HepG2 (cell line): ENCODE results near the gene SEC61G. TPM values are rescaled to one million over a fixed set of nuclear protein-coding genes. Genes with fewer than 3 reads are reported as not detected.

Experiments used
- ATAC-seq: fragments of 200-7000 bp; cut with Tn5 transposase; 3 replicates; pipeline ENCODE4 v1.9.1; 2020; ENCODE audit warnings: mild to moderate bottlenecking, moderate library complexity
- BruUV-seq: library from RNA; stranded (reverse); fragments of 400-500 nt; replicated peaks from 2 replicates; lab custom pipeline; 2021; lab: Mats Ljungman, UMichigan
- CTCF ChIA-PET: fragments of 300-600 bp; formaldehyde crosslinking; extraction: SDS; loops from one replicate; lab custom pipeline; 2021; ENCODE audit warnings: low total read pairs, inconsistent platforms, low intra/inter-chr PET ratio; lab: Yijun Ruan, JAX
- POLR2A ChIA-PET: fragments of 350-600 bp; sonication (Branson Sonifier 250); formaldehyde crosslinking; loops from one replicate; lab custom pipeline; 2020; ENCODE audit warnings: antibody characterized with exemption, inconsistent platforms; lab: Yijun Ruan, JAX
- DNase-seq: peaks from one replicate; pipeline ENCODE4 v3.0.0-alpha.2; 2015; ENCODE audit warnings: low spot score
- FAIRE-seq: peaks from 3 replicates; lab custom pipeline; 2011; peaks lifted over from hg19 to GRCh38; lab: Jason Lieb, UNC
- H2AFZ ChIP-seq: one replicate; pipeline ENCODE4 v1.6.1; 2011; ENCODE audit warnings: low read length, inconsistent platforms
- H3K27ac ChIP-seq: fragments of 300-600 bp; 3 replicates; pipeline ENCODE4 v1.8.0; 2011; ENCODE audit warnings: mixed run types, mild to moderate bottlenecking, mixed read lengths, low read length, inconsistent platforms; ENCODE audit not compliant: insufficient read depth; ENCODE audit errors: extremely low read length
- H3K27me3 ChIP-seq, 2 experiments: fragments of 200-600 bp in 1 of 2; 2 replicates in 1 of 2; 3 replicates in 1 of 2; pipeline versions ENCODE4 v1.6.0 to v1.8.0; 2011; ENCODE audit warnings: low read length in 2 of 2, mild to moderate bottlenecking in 2 of 2, moderate library complexity in 2 of 2, inconsistent platforms in 1 of 2; ENCODE audit not compliant: insufficient read depth in 2 of 2, control insufficient read depth in 1 of 2
- H3K36me3 ChIP-seq, 2 experiments: fragments of 200-600 bp in 1 of 2; replicated peaks in 1 of 2; 2 replicates in 1 of 2; 3 replicates in 1 of 2; pipeline versions ENCODE4 v1.5.1 to v1.8.0; 2011; ENCODE audit warnings: low read length in 2 of 2, inconsistent platforms in 1 of 2; ENCODE audit not compliant: insufficient read depth in 2 of 2, control insufficient read depth in 1 of 2
- H3K4me1 ChIP-seq: 2 replicates; pipeline ENCODE4 v1.5.1; 2012; ENCODE audit warnings: low read length, inconsistent platforms; ENCODE audit not compliant: insufficient read depth
- H3K4me2 ChIP-seq: 2 replicates; pipeline ENCODE4 v1.6.0; 2011; ENCODE audit warnings: low read depth, low read length, inconsistent platforms
- H3K4me3 ChIP-seq, 3 experiments: fragments of 200-600 bp in 1 of 3; sonication (generic), shearing (Covaris generic) in 1 of 3; replicated peaks in 1 of 3; 2 replicates each; pipeline ENCODE4 v1.5.1; 2011 to 2016; ENCODE audit warnings: low read length in 3 of 3, inconsistent platforms in 2 of 3, low read depth in 2 of 3, mild to moderate bottlenecking in 2 of 3, control low read depth in 1 of 3, mixed read lengths in 1 of 3; ENCODE audit not compliant: insufficient read depth in 1 of 3
- H3K79me2 ChIP-seq: one replicate; pipeline ENCODE4 v1.6.1; 2011; ENCODE audit warnings: low read length, inconsistent platforms; ENCODE audit not compliant: insufficient read depth
- H3K9ac ChIP-seq: 2 replicates; pipeline ENCODE4 v1.6.0; 2011; ENCODE audit warnings: mild to moderate bottlenecking, low read depth, low read length, inconsistent platforms; ENCODE audit not compliant: insufficient read depth
- H3K9me3 ChIP-seq: 2 replicates; pipeline ENCODE4 v1.5.1; 2012; ENCODE audit warnings: mild to moderate bottlenecking, low read length
- H4K20me1 ChIP-seq: 2 replicates; pipeline ENCODE4 v1.6.0; 2011; ENCODE audit warnings: inconsistent platforms, mild to moderate bottlenecking, low read length, moderate library complexity; ENCODE audit not compliant: insufficient read depth
- FOXA1 ChIP-seq, 2 experiments: fragments of 450-650 bp in 1 of 2; sonication (generic) in 1 of 2; formaldehyde crosslinking in 1 of 2; IDR thresholded peaks; 2 replicates each; pipeline versions ENCODE4 v1.4.0 to v1.6.1; 2016 to 2020; ENCODE audit warnings: missing genetic modification reagents in 1 of 2
- GTF2F1 ChIP-seq: fragments of 150-350 bp; IDR thresholded peaks from 2 replicates; pipeline ENCODE4 v1.6.1; 2014; ENCODE audit warnings: low read length
- HDAC6 ChIP-seq: fragments of 200-600 bp; sonication (generic); IDR thresholded peaks from 2 replicates; pipeline ENCODE4 v1.7.0; 2017; ENCODE audit warnings: mild to moderate bottlenecking, antibody characterized with exemption, low read length, low read depth
- NR1H2 ChIP-seq: sonication (generic); formaldehyde crosslinking; IDR thresholded peaks from 2 replicates; pipeline ENCODE4 v1.8.1; 2022; ENCODE audit warnings: low read depth, missing genetic modification reagents, borderline replicate concordance
- RELA ChIP-seq: sonication (generic); formaldehyde crosslinking; IDR thresholded peaks from 2 replicates; pipeline ENCODE4 v1.4.0; 2020; ENCODE audit warnings: missing genetic modification reagents
- SUZ12 ChIP-seq: fragments of 150-350 bp; IDR thresholded peaks from 2 replicates; pipeline ENCODE4 v1.6.1; 2014; ENCODE audit warnings: low read depth, low read length
- ZFP37 ChIP-seq: sonication (generic); formaldehyde crosslinking; IDR thresholded peaks from 2 replicates; pipeline ENCODE4 v1.4.0; 2020; ENCODE audit warnings: missing genetic modification reagents, borderline replicate concordance
- ZNF567 ChIP-seq: sonication (generic); formaldehyde crosslinking; IDR thresholded peaks from 2 replicates; pipeline ENCODE4 v1.8.1; 2023; ENCODE audit warnings: mild to moderate bottlenecking, missing genetic modification reagents, borderline replicate concordance
- ZNF839 ChIP-seq: sonication (generic); formaldehyde crosslinking; IDR thresholded peaks from 2 replicates; pipeline ENCODE4 v1.4.0; 2020; ENCODE audit warnings: missing genetic modification reagents, mild to moderate bottlenecking, borderline replicate concordance
- WGBS: methylation state at CpG from one replicate; pipeline ENCODE4 v1.1.6; 2017; ENCODE audit warnings: low lambda C conversion rate; 5-methylcytosine and 5-hydroxymethylcytosine counted together
- in situ Hi-C: cut with HindIII; loops from 2 replicates; pipeline ENCODE4 v1.10.0; 2017; ENCODE audit warnings: low pct_unique_long_range_greater_than_20kb; ENCODE audit not compliant: extremely low pct_ligation_motif_present
- intact Hi-C: fragments of 100-400 bp; cut with micrococcal nuclease; formaldehyde crosslinking; loops from one replicate; pipeline ENCODE4 v1.10.0; 2022; ENCODE audit not compliant: unreplicated experiment
- polyA plus RNA-seq, 8 experiments: library from polyadenylated mRNA; depleted of rRNA in 3 of 8; stranded (reverse) in 7 of 8; unstranded in 1 of 8; fragments of >200 nt; fragmentation: Illumina TruSeq in 4 of 8; extraction: Trizol in 4 of 8; gene quantifications; 2 replicates each; pipeline versions ENCODE4 v1.2.1 to v1.2.3, GENCODE V29; 2011 to 2016; ENCODE audit warnings: low read depth in 4 of 8, missing spikeins in 1 of 8, mixed read lengths in 1 of 8; ENCODE audit not compliant: insufficient read depth in 1 of 8
- total RNA-seq, 5 experiments: library from RNA; depleted of rRNA; stranded (reverse); fragments of >200 nt; fragmentation: Illumina TruSeq; extraction: Trizol; gene quantifications; 2 replicates each; pipeline ENCODE4 v1.2.3, GENCODE V29; 2016; ENCODE audit warnings: low read depth in 1 of 5

SEC61G gene
- total and polyA plus RNA-seq, 2 of the 13 experiments (the other 11 are each of a cell fraction or from before 2014, with no cell fraction given): 126 to 328 TPM

DNA sequence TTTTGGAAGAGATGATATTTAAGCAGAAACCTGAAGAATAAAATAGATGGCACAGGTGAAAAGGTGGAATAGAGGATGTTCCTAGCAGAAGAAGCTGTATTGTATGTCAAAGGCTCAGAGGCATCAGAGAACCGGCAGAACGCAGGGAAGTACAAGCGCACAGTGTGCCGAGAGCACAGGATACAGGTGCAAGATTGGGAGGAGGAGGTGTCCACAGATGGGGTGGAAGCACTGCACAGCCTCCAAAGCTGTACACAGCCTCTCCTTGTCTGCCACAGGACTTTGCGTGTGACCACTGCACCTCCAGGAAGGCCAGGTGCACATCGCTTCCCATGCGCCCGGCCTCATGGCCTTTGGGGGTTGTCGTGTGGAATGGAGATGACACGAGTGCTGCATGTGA is 23.3 kb upstream of the SEC61G start:
- intact Hi-C loops (no loop called here), in situ Hi-C loops (no loop called here)

DNA sequence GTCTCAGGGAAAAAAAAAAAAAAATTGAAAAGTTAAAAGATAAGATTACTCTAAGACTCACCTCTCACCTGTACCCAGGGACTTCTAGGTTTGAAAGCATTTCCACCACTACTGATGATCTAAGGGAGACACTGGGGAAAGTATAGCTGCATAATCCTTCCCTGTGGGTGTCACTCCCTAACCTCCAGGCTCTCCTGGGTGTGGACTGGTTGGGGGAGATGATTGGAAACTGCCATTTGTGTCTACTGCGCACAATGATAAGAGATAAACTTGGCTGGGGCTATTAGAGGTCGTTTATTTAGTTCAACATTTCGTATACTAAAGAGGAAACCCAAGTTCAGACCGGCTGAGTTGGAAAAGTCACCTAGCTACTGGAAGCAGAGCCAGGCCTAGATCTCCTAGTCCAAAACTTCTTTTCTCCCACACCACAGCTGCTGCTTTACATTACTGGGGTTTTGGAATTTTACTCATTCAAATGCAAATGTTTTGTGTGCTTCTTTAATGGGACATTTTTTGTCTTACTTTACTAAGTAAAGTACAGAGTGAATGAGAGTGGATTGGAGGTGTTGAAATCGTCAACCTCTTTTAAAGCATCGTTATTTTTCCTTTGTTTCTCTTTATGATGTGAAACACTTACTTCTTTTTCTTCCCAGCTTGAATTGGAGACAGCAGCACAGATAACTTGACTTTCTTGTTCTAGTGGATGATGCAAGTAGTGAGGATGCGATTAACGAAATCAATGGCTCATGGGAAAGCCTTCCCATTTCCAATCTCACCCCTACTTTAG is 22.3 kb upstream of the SEC61G start:
- Histone ChIP-seq H3K9me3 (no peaks in the 10 kb centered on the region), H3K9ac (no peak overlapping the region), H3K27me3 (peaks cover 2 to 18% of the 10 kb centered on the region in 2 experiments; a peak in 2 of 5 replicates), H3K36me3 (no peaks in the 10 kb centered on the region), H3K4me3 (no peak overlapping the region), H2AFZ (no peak overlapping the region), H3K79me2 (no peaks in the 10 kb centered on the region), H3K27ac (no peak overlapping the region), H3K4me1 (no peaks in the 10 kb centered on the region), H3K4me2 (no peak overlapping the region), H4K20me1 (no peaks in the 10 kb centered on the region)
- DNase-seq (no peak), FAIRE-seq (no peak), ATAC-seq (no peak)
- ChIA-PET POLR2A (no interaction called here), CTCF (no interaction called here)
- 26% methylated on average over 8 of the region's 8 CpGs for WGBS
- intact Hi-C loops: no loop called here
- in situ Hi-C loops: no loop called here
- no peak for TF ChIP-seq ZNF839 (CRISPR knock-in tag)
- BruUV-seq: no TSS peak

More for the DNA sequence above, 23.3 kb upstream of the SEC61G start:
- no peak for TF ChIP-seq ZFP37 (CRISPR knock-in tag)
- no peak for TF ChIP-seq SUZ12
- no peak for TF ChIP-seq NR1H2 (CRISPR knock-in tag)
- TF ChIP-seq GTF2F1: no peak
- no peak for TF ChIP-seq ZNF567 (CRISPR knock-in tag)
- no peak for TF ChIP-seq HDAC6
- no peak for TF ChIP-seq RELA (CRISPR knock-in tag)
- no peak for TF ChIP-seq FOXA1 (IDR thresholded peaks at IDR 0.05)
- TF ChIP-seq FOXA1 (CRISPR knock-in tag; IDR thresholded peaks at IDR 0.05): no peak
- Histone ChIP-seq H3K27ac (no peak overlapping the region), H3K9me3 (no peaks in the 10 kb centered on the region), H2AFZ (no peak overlapping the region), H3K4me3 (no peak overlapping the region), H3K36me3 (no peaks in the 10 kb centered on the region), H4K20me1 (no peaks in the 10 kb centered on the region), H3K9ac (no peak overlapping the region), H3K4me1 (no peaks in the 10 kb centered on the region), H3K4me2 (no peak overlapping the region), H3K79me2 (no peaks in the 10 kb centered on the region), H3K27me3 (peaks cover 0 to 14% of the 10 kb centered on the region in 2 experiments; a peak in 2 of 5 replicates)
- CTCF ChIA-PET: no interaction called here
- DNase-seq: no peak
- BruUV-seq: no TSS peak
- no peak for FAIRE-seq
- 60% methylated on average over 9 of the region's 10 CpGs for WGBS
- POLR2A ChIA-PET: no interaction called here
- ATAC-seq: no peak
